H1 (cell line): ENCODE results near the gene RGS3. TPM values are rescaled to one million over a fixed set of nuclear protein-coding genes. Genes with fewer than 3 reads are reported as not detected.

Source experiments
- CTCF ChIA-PET: fragments of 300-600 bp; sonication (Branson Sonifier 250); formaldehyde crosslinking; loops from one replicate; lab custom pipeline; 2021; ENCODE audit not compliant: partially characterized antibody; lab: Charles Lee
- POLR2A ChIA-PET: fragments of 300-600 bp; sonication (Branson Sonifier 250); formaldehyde crosslinking; loops from one replicate; lab custom pipeline; 2021; ENCODE audit warnings: inconsistent platforms; ENCODE audit not compliant: partially characterized antibody; lab: Charles Lee
- DNase-seq, 2 experiments: peaks; one replicate each; pipeline versions ENCODE4 v3.0.0 to v3.0.0-alpha.2; 2010 to 2022; ENCODE audit warnings: low spot score in 2 of 2, low read depth in 1 of 2, mixed read lengths in 1 of 2
- FAIRE-seq: peaks from 2 replicates; lab custom pipeline; 2011; peaks lifted over from hg19 to GRCh38; lab: Jason Lieb, UNC
- H2AFZ ChIP-seq: 2 replicates; pipeline ENCODE4 v1.8.1; 2012; ENCODE audit warnings: low read length, inconsistent platforms
- H2AK5ac ChIP-seq: 2 replicates; pipeline ENCODE4 v1.6.1; 2013; ENCODE audit warnings: low read depth, low read length
- H2BK120ac ChIP-seq: replicated peaks from 2 replicates; pipeline ENCODE3; 2013; ENCODE audit warnings: low read depth, low read length, inconsistent platforms
- H2BK12ac ChIP-seq: 2 replicates; pipeline ENCODE4 v1.6.1; 2013; ENCODE audit warnings: low read depth, low read length
- H2BK15ac ChIP-seq: 2 replicates; pipeline ENCODE4 v1.6.1; 2013; ENCODE audit warnings: low read length
- H2BK20ac ChIP-seq: 2 replicates; pipeline ENCODE4 v1.6.1; 2013; ENCODE audit warnings: low read length
- H2BK5ac ChIP-seq: 2 replicates; pipeline ENCODE4 v1.6.1; 2013; ENCODE audit warnings: low read depth, low read length
- H3K14ac ChIP-seq: 2 replicates; pipeline ENCODE4 v1.6.1; 2013; ENCODE audit warnings: inconsistent platforms; ENCODE audit not compliant: insufficient read length
- H3K18ac ChIP-seq: 2 replicates; pipeline ENCODE4 v1.6.1; 2013; ENCODE audit warnings: low read length; ENCODE audit errors: extremely low read depth
- H3K23ac ChIP-seq: 2 replicates; pipeline ENCODE4 v1.6.1; 2013; ENCODE audit warnings: inconsistent platforms; ENCODE audit not compliant: insufficient read length
- H3K23me2 ChIP-seq: 2 replicates; pipeline ENCODE4 v1.6.1; 2013; ENCODE audit warnings: low read depth, low read length
- H3K27ac ChIP-seq: 2 replicates; pipeline ENCODE4 v1.6.1; 2011; ENCODE audit warnings: low read depth, low read length, inconsistent platforms
- H3K27me3 ChIP-seq, 4 experiments: replicated peaks in 1 of 4; 1 replicate in 1 of 4; 2 replicates in 3 of 4; pipeline versions ENCODE4 v1.6.1 to v1.8.1; 2011 to 2013; ENCODE audit warnings: low read length in 3 of 4, mild to moderate bottlenecking in 3 of 4, inconsistent platforms in 2 of 4, mixed read lengths in 2 of 4, moderate library complexity in 1 of 4; ENCODE audit not compliant: control insufficient read depth in 3 of 4, insufficient read depth in 3 of 4; ENCODE audit errors: extremely low read depth in 1 of 4
- H3K36me3 ChIP-seq, 4 experiments: 2 replicates each; pipeline versions ENCODE4 v1.6.1 to v1.8.1; 2011 to 2013; ENCODE audit warnings: mild to moderate bottlenecking in 4 of 4, low read length in 3 of 4, moderate library complexity in 2 of 4, control low read depth in 1 of 4, inconsistent platforms in 1 of 4; ENCODE audit not compliant: insufficient read depth in 4 of 4, control insufficient read depth in 2 of 4
- H3K4ac ChIP-seq: replicated peaks from 2 replicates; pipeline ENCODE3; 2013; ENCODE audit warnings: low read length, low read depth, mixed read lengths, inconsistent platforms; ENCODE audit not compliant: insufficient read length
- H3K4me1 ChIP-seq, 4 experiments: replicated peaks in 1 of 4; 1 replicate in 1 of 4; 2 replicates in 3 of 4; pipeline versions ENCODE4 v1.6.1 to v1.8.1; 2011 to 2013; ENCODE audit warnings: low read length in 3 of 4, inconsistent platforms in 2 of 4, mixed read lengths in 1 of 4; ENCODE audit not compliant: insufficient read depth in 4 of 4, control insufficient read depth in 3 of 4
- H3K4me2 ChIP-seq, 2 experiments: 2 replicates each; pipeline versions ENCODE4 v1.6.1 to v1.8.1; 2011 to 2013; ENCODE audit warnings: low read depth in 2 of 2, low read length in 2 of 2, control low read depth in 1 of 2, inconsistent platforms in 1 of 2, mild to moderate bottlenecking in 1 of 2; ENCODE audit not compliant: insufficient read depth in 1 of 2
- H3K4me3 ChIP-seq, 4 experiments: fragments of 200-600, 300-600 bp in 1 of 4; sonication (generic), shearing (Covaris generic), sonication (Bioruptor Twin) in 1 of 4; 2 replicates each; pipeline versions ENCODE4 v1.5.1 to v1.8.1; 2011 to 2016; ENCODE audit warnings: low read length in 4 of 4, low read depth in 3 of 4, control low read depth in 2 of 4, inconsistent platforms in 2 of 4, mild to moderate bottlenecking in 2 of 4, mixed read lengths in 1 of 4, moderate library complexity in 1 of 4; ENCODE audit not compliant: insufficient read depth in 2 of 4; ENCODE audit errors: extremely low read depth in 1 of 4
- H3K56ac ChIP-seq: replicated peaks from 2 replicates; pipeline ENCODE3; 2013; ENCODE audit warnings: low read depth, mild to moderate bottlenecking, mixed read lengths, low read length, inconsistent platforms; ENCODE audit not compliant: insufficient read length
- H3K79me1 ChIP-seq: 2 replicates; pipeline ENCODE4 v1.6.1; 2013; ENCODE audit warnings: low read depth, low read length, control low read depth
- H3K79me2 ChIP-seq, 2 experiments: 2 replicates each; pipeline versions ENCODE4 v1.6.1 to v1.8.1; 2012 to 2013; ENCODE audit warnings: low read length in 2 of 2, mild to moderate bottlenecking in 2 of 2, inconsistent platforms in 1 of 2; ENCODE audit not compliant: insufficient read depth in 2 of 2, control insufficient read depth in 1 of 2
- H3K9ac ChIP-seq, 4 experiments: replicated peaks in 1 of 4; 1 replicate in 1 of 4; 2 replicates in 3 of 4; pipeline versions ENCODE4 v1.6.1 to v1.8.1; 2011 to 2013; ENCODE audit warnings: low read depth in 3 of 4, low read length in 3 of 4, control low read depth in 2 of 4, mild to moderate bottlenecking in 2 of 4, moderate library complexity in 2 of 4, inconsistent platforms in 1 of 4; ENCODE audit errors: extremely low read depth in 1 of 4
- H3K9me3 ChIP-seq, 2 experiments: 2 replicates each; pipeline versions ENCODE4 v1.6.1 to v1.8.1; 2012 to 2013; ENCODE audit warnings: mild to moderate bottlenecking in 2 of 2, moderate library complexity in 2 of 2, control low read depth in 1 of 2, inconsistent platforms in 1 of 2, low read depth in 1 of 2, low read length in 1 of 2, mixed read lengths in 1 of 2; ENCODE audit not compliant: insufficient read depth in 2 of 2
- H4K20me1 ChIP-seq, 2 experiments: replicated peaks in 1 of 2; 2 replicates each; pipeline versions ENCODE3 to v1.8.1; 2011 to 2013; ENCODE audit warnings: inconsistent platforms in 2 of 2, low read length in 2 of 2, mild to moderate bottlenecking in 1 of 2; ENCODE audit not compliant: insufficient read depth in 2 of 2, control insufficient read depth in 1 of 2
- H4K5ac ChIP-seq: 2 replicates; pipeline ENCODE4 v1.6.1; 2013; ENCODE audit warnings: low read length, low read depth, mixed read lengths, inconsistent platforms; ENCODE audit not compliant: insufficient read length
- H4K8ac ChIP-seq: 2 replicates; pipeline ENCODE4 v1.8.0; 2013; ENCODE audit warnings: mild to moderate bottlenecking, moderate library complexity, low read length, inconsistent platforms; ENCODE audit not compliant: insufficient read depth; ENCODE audit errors: extremely low read depth
- H4K91ac ChIP-seq: replicated peaks from 2 replicates; pipeline ENCODE3; 2013; ENCODE audit warnings: low read length, mixed read lengths, inconsistent platforms; ENCODE audit not compliant: insufficient read length
- BRCA1 ChIP-seq: IDR thresholded peaks from 2 replicates; pipeline ENCODE4 v1.6.1; 2012; ENCODE audit warnings: low read depth, low read length, improper control_type of control experiment
- CBX5 ChIP-seq: fragments of 300-800, 300-1000 bp; sonication (generic); IDR thresholded peaks from 2 replicates; pipeline ENCODE4 v1.7.1; 2016; ENCODE audit warnings: antibody characterized with exemption, low read length, low read depth
- HDAC2 ChIP-seq, 2 experiments: fragments of 300-600 bp in 1 of 2; sonication (generic) in 1 of 2; IDR thresholded peaks; 2 replicates each; pipeline ENCODE4 v1.6.1; 2011 to 2012; ENCODE audit warnings: low read depth in 2 of 2, low read length in 2 of 2, mild to moderate bottlenecking in 2 of 2, moderate library complexity in 2 of 2, borderline replicate concordance in 1 of 2, inconsistent platforms in 1 of 2
- POLR2A ChIP-seq, 2 experiments: IDR thresholded peaks; 1 replicate in 1 of 2; 2 replicates in 1 of 2; pipeline ENCODE4 v1.6.1; 2011; ENCODE audit warnings: low read depth in 2 of 2, low read length in 2 of 2, mild to moderate bottlenecking in 2 of 2; ENCODE audit errors: control extremely low read depth in 1 of 2
- SAP30 ChIP-seq: fragments of 300-600 bp; sonication (generic); IDR thresholded peaks from 2 replicates; pipeline ENCODE4 v1.7.1; 2012; ENCODE audit warnings: low read length, moderate library complexity, mild to moderate bottlenecking, inconsistent platforms; ENCODE audit not compliant: insufficient read depth, insufficient replicate concordance
- SP4 ChIP-seq: IDR thresholded peaks from 2 replicates; pipeline ENCODE4 v1.6.1; 2012; ENCODE audit warnings: low read length, inconsistent platforms
- TAF7 ChIP-seq: optimal IDR thresholded peaks from 2 replicates; pipeline ENCODE3; 2011; ENCODE audit warnings: low read depth, mild to moderate bottlenecking, inconsistent platforms, low read length, moderate library complexity, borderline replicate concordance
- WGBS, 2 experiments: shearing (Covaris generic) in 1 of 2; methylation state at CpG; one replicate each; pipeline versions ENCODE4 v1.1.6 to v1.1.7; 2013 to 2015; ENCODE audit warnings: low lambda C conversion rate in 2 of 2, mixed read lengths in 2 of 2, inconsistent platforms in 1 of 2, low coverage in 1 of 2, missing lambda C conversion rate in 1 of 2; ENCODE audit not compliant: insufficient replicate concordance in 2 of 2, insufficient coverage in 1 of 2, insufficient read length in 1 of 2; ENCODE audit errors: extremely low coverage in 1 of 2, missing lambda C conversion rate in 1 of 2; 5-methylcytosine and 5-hydroxymethylcytosine counted together
- polyA plus RNA-seq, 7 experiments: library from polyadenylated mRNA; depleted of rRNA in 3 of 7; stranded (reverse) in 5 of 7; unstranded in 2 of 7; fragments of >200 nt in 5 of 7; fragments of 200-250 nt in 2 of 7; gene quantifications; 1 replicate in 5 of 7; 2 replicates in 1 of 7; 4 replicates in 1 of 7; pipeline versions ENCODE4 v1.2.1 to v1.2.3, GENCODE V29; 2011 to 2013; ENCODE audit warnings: missing spikeins in 2 of 7, mixed read lengths in 2 of 7
- total RNA-seq: library from RNA; stranded (reverse); fragmentation: NEBNext Ultra II Directional; extraction: Animal tissue kit (Norgen Biotek cat#: 25700); gene quantifications from 2 replicates; pipeline ENCODE4 v1.2.1, GENCODE V29; 2021

RGS3 gene
- total and polyA plus RNA-seq, 2 of the 8 experiments (the other 6 are each of a cell fraction or from before 2014, with no cell fraction given) = 12.6 to 18.2 TPM

- 84% methylated on average over 11 of the region's 12 CpGs; no CpG with 5 or more reads in 1 of the 2 experiments for WGBS, 2 experiments
- no peaks in the 10 kb centered on the region for H3K27me3 ChIP-seq
- H4K8ac ChIP-seq = no peak overlapping the region; the same call in 1 of the 2 replicates
- H2AFZ ChIP-seq = no peak overlapping the region
- no peaks in the 10 kb centered on the region for H4K20me1 ChIP-seq
- H3K23ac ChIP-seq = no peak overlapping the region
- ChIA-PET POLR2A (interaction anchor here (1.2 to 1.5 kb wide), 4 partner anchors 7 to 171 kb away, joined by 3 read pairs; no protein-coding TSS in a partner anchor), CTCF (interaction anchor here (1.1 to 28.3 kb wide), 12 partner anchors 8 to 134 kb away, joined by 3 to 1065 read pairs (median 16); no protein-coding TSS in a partner anchor)
- H3K56ac ChIP-seq = no peak overlapping the region
- DNase-seq (no peak), FAIRE-seq (no peak)
- H3K14ac ChIP-seq = no peak overlapping the region
- no peak overlapping the region for H2BK5ac ChIP-seq
- no peak overlapping the region for H3K4ac ChIP-seq
- no peak overlapping the region for H2BK12ac ChIP-seq
- H3K23me2 ChIP-seq = no peaks in the 10 kb centered on the region; the same call in 1 of the 2 replicates
- H3K18ac ChIP-seq = no peak overlapping the region
- no peak overlapping the region for H4K5ac ChIP-seq
- no peak overlapping the region for H2BK15ac ChIP-seq
- H4K91ac ChIP-seq = no peak overlapping the region
- TF ChIP-seq TAF7 = no peak
- TF ChIP-seq POLR2A (IDR thresholded peaks at IDR 0.05; ENCODE audit: control extremely low read depth in 1 of 2, low read depth in 2 of 2, low read length in 2 of 2) = no peak
- no peak for TF ChIP-seq SP4
- TF ChIP-seq CBX5 = no peak
- TF ChIP-seq BRCA1 = no peak
- no peak for TF ChIP-seq SAP30
- no peak for TF ChIP-seq HDAC2 (IDR thresholded peaks at IDR 0.05; ENCODE audit: borderline replicate concordance in 1 of 2, low read depth in 2 of 2, low read length in 2 of 2)
- no peak overlapping the region for H3K4me3 ChIP-seq
- no peak overlapping the region for H3K27ac ChIP-seq
- H3K9me3 ChIP-seq = no peaks in the 10 kb centered on the region
- H2BK120ac ChIP-seq = no peak overlapping the region
- H3K79me1 ChIP-seq = no peaks in the 10 kb centered on the region
- no peak overlapping the region for H3K9ac ChIP-seq
- peaks cover 0 to 4% (median 0%) of the 10 kb centered on the region in 4 experiments; a peak in 2 of 8 replicates for H3K36me3 ChIP-seq
- no peak overlapping the region for H2BK20ac ChIP-seq
- no peaks in the 10 kb centered on the region for H3K79me2 ChIP-seq
- no peak overlapping the region for H2AK5ac ChIP-seq
- no peak overlapping the region for H3K4me2 ChIP-seq
- peaks cover 0 to 4% (median 1%) of the 10 kb centered on the region in 4 experiments; a peak in 3 of 7 replicates for H3K4me1 ChIP-seq
Observed at GRCh38 chr9:113580041-113580953, 116.8 kb downstream of the RGS3 start.
